NCI-H2081 (cell line): Measurements from ENCODE around the gene TNFRSF1B.

Source experiments
- DNase-seq, 2 experiments: peaks; one replicate each; lab custom pipeline; 2025; lab: John Stamatoyannopoulos, UW

TNFRSF1B gene

GRCh38 chr1:12176298-12177118 lies 9.7 kb downstream of the TNFRSF1B start:
- DNase-seq, result no peak

- DNase-seq, result no peak
Observed at GRCh38 chr1:12177156-12177998, 10.6 kb downstream of the TNFRSF1B start.

GRCh38 chr1:12177999-12178441 lies 11.2 kb downstream of the TNFRSF1B start:
- peak; percentile 42 to 62 for DNase-seq

- peak; percentile 10 to 37 for DNase-seq
Observed at GRCh38 chr1:12178511-12178910, 11.7 kb downstream of the TNFRSF1B start.

GRCh38 chr1:12179111-12179519 lies 12.3 kb downstream of the TNFRSF1B start:
- DNase-seq, result no peak

- no peak for DNase-seq
Observed at GRCh38 chr1:12179676-12180075, 12.9 kb downstream of the TNFRSF1B start.

GRCh38 chr1:12180315-12180714 lies 13.5 kb downstream of the TNFRSF1B start:
- no peak for DNase-seq

- no peak for DNase-seq
Observed at GRCh38 chr1:12180903-12181302, 14.1 kb downstream of the TNFRSF1B start.

- DNase-seq, result no peak
Observed at GRCh38 chr1:12181568-12181967, 14.8 kb downstream of the TNFRSF1B start.

- no peak for DNase-seq
Observed at GRCh38 chr1:12182410-12182984, 15.7 kb downstream of the TNFRSF1B start.

GRCh38 chr1:12183095-12183794 lies 16.5 kb downstream of the TNFRSF1B start:
- no peak for DNase-seq

- no peak for DNase-seq
Observed at GRCh38 chr1:12184008-12184681, 17.4 kb downstream of the TNFRSF1B start.

GRCh38 chr1:12185036-12185917 lies 18.5 kb downstream of the TNFRSF1B start:
- no peak for DNase-seq

GRCh38 chr1:12185918-12186678 lies 19.3 kb downstream of the TNFRSF1B start:
- DNase-seq, result no peak

GRCh38 chr1:12186679-12186985 lies 19.8 kb downstream of the TNFRSF1B start:
- DNase-seq, result no peak

- DNase-seq, result no peak
Observed at GRCh38 chr1:12188115-12188514, 21.3 kb downstream of the TNFRSF1B start.

- DNase-seq, result no peak
Observed at GRCh38 chr1:12188657-12189327, 22.0 kb downstream of the TNFRSF1B start.

GRCh38 chr1:12189328-12189682 lies 22.5 kb downstream of the TNFRSF1B start:
- DNase-seq, result no peak
